Hematopoietic multipotent progenitor cell treated with erythropoietin and hydrocortisone succinate and interleukin-3 and kit ligand, for 8 days (in vitro differentiated cells): Measurements from ENCODE around the gene PSENEN.
"Not testable (repeated sequence)": the region's sequence is repeated elsewhere in the genome, so short reads cannot be mapped to it uniquely, and the experiment has no call there.

Experiments
- DNase-seq: peaks from one replicate; pipeline ENCODE4 v3.0.0-alpha.2; 2015

PSENEN gene

DNA sequence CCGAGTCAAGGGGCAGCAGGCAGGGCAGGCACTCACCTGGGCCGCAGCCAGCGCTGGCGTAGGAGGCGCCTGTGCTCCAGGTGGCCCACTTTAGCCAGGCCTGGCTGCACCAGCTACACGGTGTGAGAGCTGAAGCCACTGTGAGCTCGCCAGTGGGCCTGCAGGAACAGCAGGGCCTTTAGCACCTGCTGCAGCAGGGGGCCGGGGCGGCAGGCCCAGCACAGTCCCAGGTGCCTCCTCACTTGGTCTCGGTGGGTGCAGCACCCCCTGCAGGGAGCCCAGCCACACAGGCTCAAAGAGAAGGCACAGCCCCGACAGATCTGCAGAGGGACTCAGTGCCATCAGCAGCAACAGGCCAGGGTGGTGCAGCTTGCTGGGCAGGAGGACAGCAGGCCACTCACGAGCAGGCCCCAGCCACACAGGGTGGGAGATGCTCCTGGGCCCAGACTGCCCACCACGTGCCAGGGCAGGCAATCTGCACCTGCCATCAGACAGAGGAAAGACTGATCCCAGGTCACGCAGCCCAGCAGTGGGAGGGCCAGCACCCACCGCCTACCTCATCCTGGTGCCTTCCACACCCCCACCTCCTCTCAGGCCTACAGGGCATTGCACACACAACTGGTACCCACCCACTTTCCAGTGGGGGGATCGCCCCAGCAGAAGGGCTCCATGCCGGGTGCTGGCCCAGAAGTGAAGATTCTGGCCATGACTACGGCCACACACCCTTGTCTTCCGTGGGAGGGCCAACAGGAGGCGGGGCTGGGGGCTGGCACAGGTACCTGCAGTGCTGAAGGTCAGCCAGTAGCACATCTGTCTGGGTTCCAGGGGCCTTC, 45.7 kb downstream of the PSENEN start:
- no peak for DNase-seq

DNA sequence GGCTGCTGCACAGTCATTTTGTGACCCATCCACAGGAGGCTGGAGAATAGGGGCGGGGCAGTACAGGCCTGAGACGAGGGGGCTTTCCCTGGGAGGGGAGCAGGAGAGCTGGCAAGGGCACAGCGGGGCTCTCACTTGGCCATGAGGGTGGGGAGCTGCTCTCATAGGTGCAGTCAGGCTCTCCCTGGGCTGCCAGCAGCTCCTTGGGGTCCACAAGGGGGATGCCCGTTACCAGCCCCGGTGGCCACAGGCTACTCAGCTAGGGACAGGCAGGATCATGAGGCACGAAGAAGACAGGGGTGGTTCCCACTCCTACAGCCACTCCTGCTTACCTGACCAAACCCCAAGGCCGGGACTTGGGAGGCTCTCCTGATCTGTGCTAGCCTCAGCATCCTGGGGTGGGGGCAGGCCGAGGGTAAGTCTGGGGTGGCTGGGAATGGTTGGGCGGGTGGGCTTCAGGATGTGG, 46.4 kb downstream of the PSENEN start:
- DNase-seq = no peak

DNA sequence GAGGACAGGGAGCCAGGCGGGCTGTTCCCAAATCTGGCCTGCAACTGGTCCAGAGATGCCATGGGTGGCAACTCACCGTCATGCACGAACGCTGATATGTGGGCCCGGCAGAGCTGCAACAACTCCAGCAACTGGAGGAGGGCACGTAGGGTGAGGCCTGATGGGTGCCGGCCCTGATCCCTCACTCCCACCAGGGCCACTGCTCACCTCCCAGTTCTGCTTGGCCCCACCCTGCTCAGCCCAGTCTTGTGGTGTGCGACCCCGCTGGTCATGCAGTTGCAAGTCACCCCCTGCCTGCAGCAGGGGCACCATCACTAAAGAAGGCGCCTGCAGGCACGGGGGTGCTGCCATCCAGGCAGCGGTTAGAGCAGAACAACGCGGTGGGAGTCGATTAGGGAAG, 46.9 kb downstream of the PSENEN start:
- DNase-seq = no peak

DNA sequence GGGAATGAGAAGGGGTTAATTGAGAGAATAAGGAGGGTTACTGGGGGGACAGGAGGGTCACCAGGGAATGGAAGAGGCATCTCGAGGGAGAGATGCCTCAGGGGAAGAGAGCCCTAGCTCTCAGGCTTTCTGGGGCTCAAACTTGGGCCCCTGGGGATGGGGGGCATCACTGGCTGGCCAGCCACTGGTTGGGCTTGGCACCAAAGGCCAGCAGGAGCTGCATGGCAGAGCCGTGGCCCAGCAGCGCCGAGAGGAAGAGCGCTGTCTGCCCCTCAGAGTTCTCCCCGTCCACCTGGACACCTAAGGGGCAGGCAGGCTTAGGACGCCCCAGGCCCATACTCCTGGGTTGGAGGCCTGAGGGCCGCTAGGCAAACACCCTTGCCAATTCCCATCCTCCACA, 47.4 kb downstream of the PSENEN start:
- no peak for DNase-seq

DNA sequence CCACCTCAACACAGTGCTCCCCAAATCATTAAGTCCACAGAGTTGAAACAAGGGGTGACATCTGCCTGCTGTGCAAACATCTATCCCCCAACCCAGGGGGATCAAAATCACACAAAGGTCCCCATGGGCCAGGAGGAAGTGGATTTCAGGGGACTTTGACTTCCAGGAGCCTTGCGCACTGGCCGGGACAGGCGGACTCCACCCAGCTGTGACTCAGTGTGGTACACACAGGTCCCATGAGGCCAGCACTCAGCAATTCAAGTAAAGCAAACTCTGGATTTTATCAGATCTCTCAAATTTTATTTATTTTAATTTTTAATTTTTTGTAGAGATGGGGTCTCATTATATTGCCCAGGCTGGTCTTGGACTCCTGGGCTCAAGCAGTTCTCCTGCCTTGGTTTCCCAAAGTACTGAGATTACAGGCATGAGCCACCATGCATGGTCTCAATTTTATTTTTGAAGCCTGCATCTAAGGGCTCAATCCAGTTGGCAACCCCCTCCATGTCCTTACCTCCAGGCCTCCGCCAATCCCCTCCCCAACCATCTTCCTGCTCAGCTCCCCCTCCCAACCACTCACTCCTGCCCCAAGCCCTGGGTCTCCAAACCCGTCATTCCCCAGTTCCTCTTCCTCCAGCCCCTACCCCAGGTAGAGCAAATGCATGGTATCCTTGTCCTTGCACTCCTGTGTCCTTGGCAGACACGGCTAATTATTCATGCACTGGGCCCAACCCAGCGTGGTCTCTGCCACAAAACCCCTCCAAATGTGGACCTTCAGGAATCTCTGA, 48.1 kb downstream of the PSENEN start:
- DNase-seq = no peak

DNA sequence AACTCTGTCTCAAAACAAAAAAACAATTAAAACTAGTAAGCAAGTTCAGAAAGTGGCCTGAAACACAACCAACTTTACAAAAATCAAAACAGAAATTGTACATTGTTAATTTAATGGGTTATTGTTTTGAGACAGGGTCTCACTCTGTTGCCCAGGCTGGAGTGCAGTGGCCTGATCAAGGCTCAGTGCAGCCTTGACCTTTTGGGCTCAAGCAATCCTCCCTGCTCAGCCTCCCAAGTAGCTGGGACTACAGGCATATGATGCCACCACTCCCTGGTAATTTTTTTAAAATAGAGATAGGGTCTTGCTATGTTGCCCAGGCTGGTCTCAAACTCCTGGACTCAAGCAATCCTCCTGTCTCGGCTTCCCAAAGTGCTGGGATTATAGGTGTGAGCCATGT, 50.1 kb downstream of the PSENEN start:
- DNase-seq = not testable (repeated sequence)
